HG03520 (cell line): ENCODE results near the gene SLC6A17.

ENCODE experiments used
- ATAC-seq: cut with Tn5 transposase; IDR thresholded peaks from one replicate; pipeline ENCODE4 v1.9.1; 2021; ENCODE audit warnings: mild to moderate bottlenecking, moderate library complexity; ENCODE audit not compliant: unreplicated experiment

SLC6A17 gene

DNA sequence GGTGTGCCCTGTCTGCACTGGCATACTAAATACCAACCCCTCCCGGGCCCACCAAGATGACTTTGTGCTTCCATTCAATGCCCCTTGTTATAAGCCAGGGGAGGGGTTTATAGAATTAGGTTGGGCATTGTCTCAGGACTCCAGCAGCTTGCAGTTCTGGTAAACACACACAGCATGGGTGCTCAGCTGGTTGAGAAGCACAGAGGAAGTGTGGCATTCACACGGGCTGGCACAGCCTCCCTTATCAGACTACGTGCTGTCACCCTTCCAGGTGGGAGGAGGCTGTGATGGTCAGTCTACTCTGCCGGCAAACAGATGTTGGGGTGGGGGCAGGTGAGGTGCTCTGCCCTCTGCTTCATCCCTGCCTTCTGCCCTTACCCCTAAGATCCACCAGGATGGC is 15.0 kb upstream of the SLC6A17 start:
- no peak for ATAC-seq

DNA sequence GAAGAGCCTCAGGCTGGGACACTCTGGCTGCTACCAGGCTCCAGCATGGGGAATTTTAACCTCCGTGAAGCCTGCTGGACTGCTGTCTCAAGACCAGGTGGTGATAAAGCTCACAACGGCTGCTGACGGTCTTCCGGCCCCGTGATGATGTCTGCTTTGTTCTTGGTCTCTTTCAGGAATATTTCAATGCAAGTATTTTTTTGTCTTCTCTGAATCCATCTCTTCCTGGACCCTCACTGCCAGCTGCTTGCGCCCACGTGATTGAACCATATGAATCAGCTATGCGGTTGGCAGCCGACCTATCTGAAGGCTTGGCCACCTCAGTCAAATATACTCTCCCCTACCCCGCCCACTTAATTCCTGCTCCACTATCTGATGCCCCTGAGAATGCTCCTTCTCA is 14.6 kb upstream of the SLC6A17 start:
- ATAC-seq: no peak

DNA sequence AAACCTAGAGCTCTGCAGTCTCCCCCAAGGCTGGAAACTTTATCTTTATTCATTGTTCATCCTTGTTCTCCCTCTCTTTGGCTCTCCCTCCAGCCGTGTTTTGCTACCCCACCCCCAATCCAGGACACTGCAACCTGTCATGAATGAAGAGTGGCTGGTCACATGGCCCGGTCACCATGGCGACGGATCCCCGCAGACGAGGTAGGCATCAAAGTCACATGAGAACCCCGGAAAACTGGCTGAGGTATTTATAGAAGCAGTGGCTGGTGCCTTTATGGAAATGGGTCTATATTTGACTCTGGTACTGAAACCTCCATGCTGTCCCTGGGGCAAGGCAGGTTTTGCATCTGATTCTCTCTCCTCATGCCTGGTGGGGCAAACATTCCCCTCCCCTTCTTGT is 13.4 kb upstream of the SLC6A17 start:
- ATAC-seq: no peak

DNA sequence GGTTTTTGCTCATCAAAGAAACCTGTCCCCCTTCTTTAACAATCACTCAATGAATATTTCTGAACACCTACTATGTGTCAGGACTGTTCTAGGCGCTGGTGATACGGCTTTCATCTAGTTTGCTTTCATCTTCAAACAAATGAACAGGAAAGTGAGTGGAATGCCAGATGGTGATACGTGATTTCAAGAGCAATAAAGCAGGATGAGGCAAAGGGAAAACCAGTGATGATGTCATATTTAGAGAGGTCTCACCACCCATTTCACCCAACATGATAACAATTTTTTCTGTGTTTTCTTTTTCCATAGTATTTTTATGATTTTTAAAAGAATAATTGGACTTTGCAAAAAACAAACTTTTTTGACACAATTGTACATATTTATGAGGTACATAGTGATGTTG is 11.3 kb upstream of the SLC6A17 start:
- no peak for ATAC-seq

DNA sequence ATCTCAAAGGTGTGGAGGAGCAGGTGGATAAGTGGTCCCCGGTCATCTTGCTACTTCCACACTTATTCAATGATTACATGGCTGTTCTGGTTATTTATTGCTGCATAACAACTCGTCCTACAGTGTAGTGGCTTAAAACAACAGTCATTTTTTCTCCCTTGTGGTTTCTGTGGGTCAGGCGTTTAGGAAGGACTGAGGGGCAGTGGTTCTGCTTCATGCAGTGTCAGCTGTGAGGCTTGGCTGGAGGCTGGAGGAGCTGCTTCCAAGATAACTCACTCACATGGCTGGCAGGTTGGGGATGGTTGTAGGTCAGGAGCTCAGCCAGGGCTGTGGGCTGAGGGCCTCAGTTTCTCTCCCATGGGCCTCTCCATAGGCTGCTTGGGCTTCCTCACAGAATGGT is 5.9 kb upstream of the SLC6A17 start:
- ATAC-seq: no peak

GRCh38 chr1:110148961-110149360 is 1.3 kb upstream of the SLC6A17 start:
- ATAC-seq: no peak

GRCh38 chr1:110151175-110151669 is 928 bp downstream of the SLC6A17 start:
- no peak for ATAC-seq

- ATAC-seq: no peak
These were observed 2.0 kb downstream of the SLC6A17 start for GRCh38 chr1:110152133-110152785.

DNA sequence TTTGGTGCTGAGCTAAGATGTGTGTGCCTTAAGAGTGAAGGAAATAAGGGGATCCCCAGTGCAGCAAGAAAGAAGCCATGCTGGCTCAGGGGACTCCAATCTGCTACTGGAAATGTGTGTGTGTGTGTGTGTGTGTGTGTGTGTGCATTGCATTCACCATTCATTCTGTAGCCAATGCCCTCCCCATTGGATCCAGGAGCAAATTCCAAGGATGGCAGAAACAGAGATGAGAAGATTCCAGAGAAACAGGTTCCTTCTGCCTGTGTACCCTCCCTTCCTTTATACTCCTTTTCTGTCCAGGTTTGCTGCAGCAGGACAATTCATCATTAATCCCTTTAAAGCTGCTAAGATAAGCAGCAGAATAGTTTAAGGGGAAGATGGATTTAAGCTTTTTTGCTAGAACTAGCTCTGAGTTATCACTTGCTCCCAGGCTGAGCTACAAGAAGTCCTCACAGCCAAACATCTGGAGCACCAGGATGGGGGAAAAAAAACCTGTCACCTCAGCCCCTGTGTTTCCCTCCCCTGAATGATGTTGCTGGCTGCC is 3.2 kb downstream of the SLC6A17 start:
- ATAC-seq: no peak

DNA sequence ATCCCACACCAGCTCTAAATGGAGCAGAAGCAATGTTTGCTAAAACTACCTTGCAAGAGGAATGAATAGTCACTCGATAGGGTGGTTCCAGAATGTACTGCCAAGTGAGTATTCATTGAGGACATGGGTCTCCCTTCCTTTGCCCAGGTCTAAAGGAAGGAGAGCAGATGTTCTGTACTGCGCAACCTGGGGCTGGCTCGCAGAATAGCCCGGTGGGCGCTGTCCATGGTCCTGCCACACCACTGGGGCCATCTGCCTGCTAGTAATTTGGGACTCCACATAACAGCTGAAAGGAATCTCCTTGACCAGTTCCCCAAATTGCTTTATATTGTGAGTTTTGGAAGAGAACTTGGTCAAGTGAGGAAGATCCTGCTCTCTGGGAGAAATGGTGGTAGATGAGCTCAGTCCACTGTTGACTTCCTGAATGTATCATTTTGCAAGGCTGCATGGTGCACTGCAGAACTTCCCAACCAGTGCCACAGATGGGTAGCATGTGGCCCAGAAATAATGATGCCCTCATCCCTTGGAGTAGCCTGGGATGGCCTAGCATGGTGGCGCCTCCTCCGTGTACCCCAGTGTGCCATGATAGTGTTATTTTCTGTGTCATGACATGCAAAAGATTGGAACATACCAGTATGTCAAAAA is 5.7 kb downstream of the SLC6A17 start:
- no peak for ATAC-seq

- no peak for ATAC-seq
These were observed 8.0 kb downstream of the SLC6A17 start for GRCh38 chr1:110158261-110158660.

DNA sequence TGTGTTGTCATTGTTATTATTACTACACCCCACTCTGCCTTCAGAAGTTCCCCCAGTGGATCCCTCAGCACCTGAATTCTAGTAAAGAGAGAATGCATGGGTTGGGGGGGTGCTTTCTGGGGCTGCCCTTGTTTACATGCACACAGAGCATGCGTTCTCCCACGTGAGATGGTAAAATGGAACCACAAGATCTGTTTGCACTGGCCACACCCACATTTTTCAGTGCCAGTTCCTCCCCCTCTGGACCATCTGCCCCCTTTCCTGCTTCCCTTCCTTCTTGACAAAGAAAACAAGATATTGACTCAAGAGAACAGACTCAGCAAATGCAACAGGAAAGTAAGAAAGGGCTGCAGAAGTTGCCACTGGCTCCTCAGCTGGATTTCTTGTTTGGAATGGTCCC is 8.9 kb downstream of the SLC6A17 start:
- no peak for ATAC-seq

DNA sequence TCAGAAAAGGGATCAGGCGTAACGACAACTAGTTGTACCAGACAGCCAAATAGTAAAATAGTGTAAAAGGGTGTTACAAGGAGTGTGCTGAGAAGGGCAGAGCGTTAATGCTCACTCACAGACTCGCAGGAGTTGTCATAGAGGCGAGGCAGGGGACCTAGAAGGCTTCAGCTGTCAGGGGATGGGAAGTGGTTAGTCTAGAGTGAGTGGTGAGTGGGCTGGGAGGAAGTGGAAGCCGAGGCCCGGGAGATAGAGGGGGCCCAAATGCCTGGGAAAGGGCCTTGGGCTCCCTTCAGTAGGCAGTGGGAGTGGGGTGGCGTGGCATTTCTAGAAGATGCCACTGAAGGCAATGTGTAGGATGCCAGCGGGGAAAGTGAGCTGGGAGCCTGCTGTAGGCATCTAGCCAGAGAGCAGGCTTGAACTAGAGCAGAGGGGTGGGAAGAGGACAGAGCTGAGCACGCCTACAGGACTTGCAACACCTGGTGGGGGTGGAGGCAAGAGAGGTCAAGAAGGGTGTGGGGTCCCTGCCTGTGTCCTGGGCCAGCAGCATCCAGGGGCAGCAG is 10.3 kb downstream of the SLC6A17 start:
- ATAC-seq: no peak

DNA sequence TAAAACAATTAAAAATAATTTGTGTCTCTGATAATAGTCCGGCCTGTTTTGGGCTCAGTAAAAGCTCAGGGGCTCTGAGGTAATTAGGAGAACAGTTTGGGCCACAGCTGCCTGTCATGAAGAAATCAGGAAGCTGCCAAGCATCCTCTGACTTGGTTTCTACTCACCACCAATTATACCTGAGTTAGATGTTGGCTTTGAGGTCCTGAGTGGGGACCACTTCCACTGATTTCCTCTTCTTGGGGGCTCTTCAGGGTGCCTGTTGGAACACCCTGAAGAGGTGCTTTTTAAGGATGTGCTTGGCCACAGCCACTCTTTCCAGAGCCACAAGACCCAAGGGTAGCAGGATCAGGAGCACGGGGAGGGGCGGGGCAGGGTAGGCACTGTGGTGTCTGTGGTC is 10.9 kb downstream of the SLC6A17 start:
- no peak for ATAC-seq

DNA sequence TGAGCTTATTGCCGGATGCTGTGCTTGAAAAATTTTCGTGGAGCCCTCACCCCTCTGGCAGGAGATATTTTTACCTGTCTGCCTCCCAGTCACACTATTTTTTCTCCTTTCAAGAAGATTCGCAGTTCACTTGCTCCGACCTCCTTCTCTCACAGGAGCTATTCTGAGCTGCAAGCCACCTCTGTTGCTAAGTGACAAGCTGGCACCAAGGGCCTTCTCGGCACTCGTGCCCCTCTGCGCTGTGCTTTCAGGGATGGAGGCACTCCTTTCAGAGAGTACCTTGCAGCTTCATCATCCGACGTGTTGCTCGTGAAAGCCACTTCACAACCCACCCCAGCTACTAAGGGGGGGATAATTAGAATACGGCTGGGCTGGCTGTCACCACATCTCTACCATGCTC is 11.6 kb downstream of the SLC6A17 start:
- ATAC-seq: no peak

GRCh38 chr1:110163591-110163990 is 13.3 kb downstream of the SLC6A17 start:
- ATAC-seq: no peak

GRCh38 chr1:110164725-110165350 is 14.5 kb downstream of the SLC6A17 start:
- no peak for ATAC-seq

DNA sequence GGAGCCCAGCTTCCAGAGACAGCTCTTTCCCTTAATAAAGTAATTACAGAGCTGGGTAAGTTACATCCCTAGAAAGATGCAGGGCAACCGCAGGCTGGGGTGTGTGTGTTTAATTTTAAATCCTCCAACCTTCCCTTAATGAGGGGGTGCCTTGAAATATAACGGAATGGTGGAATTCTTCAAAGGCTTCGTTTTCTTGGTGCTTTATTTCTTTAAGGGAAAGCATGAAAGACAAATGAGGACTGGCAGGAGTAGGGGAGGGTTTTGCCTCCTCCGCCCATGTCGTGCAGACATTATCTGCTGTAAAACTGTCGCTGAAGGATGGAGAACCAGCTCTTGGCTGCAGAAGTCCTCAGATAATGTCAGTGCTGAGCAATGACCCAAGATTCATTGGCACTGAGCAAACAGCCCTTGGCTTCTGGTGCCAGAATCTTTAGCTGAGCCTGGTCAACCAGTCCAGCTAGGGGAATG is 15.5 kb downstream of the SLC6A17 start:
- no peak for ATAC-seq

- ATAC-seq: no peak
These were observed 16.6 kb downstream of the SLC6A17 start for GRCh38 chr1:110166861-110167260.

- ATAC-seq: no peak
These were observed 20.8 kb downstream of the SLC6A17 start for GRCh38 chr1:110170766-110171733.
